Kidney (tissue), 14 donors: ENCODE results near the gene CHPF. TPM values are rescaled to one million over a fixed set of nuclear protein-coding genes. Genes with fewer than 3 reads are reported as not detected.

Experiments used
- DNase-seq, 5 donors: peaks; one replicate each; pipeline ENCODE4 v3.0.0-alpha.2; 2013 to 2020
- FAIRE-seq: peaks from 2 replicates; lab custom pipeline; 2012; peaks lifted over from hg19 to GRCh38; lab: Jason Lieb, UNC
- H3K27ac ChIP-seq, 2 donors: one replicate each; pipeline ENCODE4 v1.7.0; 2013; ENCODE audit warnings: low read depth in 2 of 2, low read length in 2 of 2, inconsistent platforms in 1 of 2
- H3K27me3 ChIP-seq: one replicate; pipeline ENCODE4 v1.7.1; 2013; ENCODE audit warnings: low read length, inconsistent platforms; ENCODE audit not compliant: control insufficient read depth, insufficient read depth
- H3K36me3 ChIP-seq, 3 donors: one replicate each; pipeline versions ENCODE4 v1.7.0 to v1.7.1; 2013; ENCODE audit warnings: low read length in 3 of 3, control low read depth in 1 of 3, inconsistent platforms in 1 of 3; ENCODE audit not compliant: insufficient read depth in 3 of 3, control insufficient read depth in 2 of 3
- H3K4me1 ChIP-seq, 3 donors: one replicate each; pipeline versions ENCODE4 v1.7.0 to v1.7.1; 2013; ENCODE audit warnings: low read length in 3 of 3, inconsistent platforms in 1 of 3, low read depth in 1 of 3; ENCODE audit not compliant: control insufficient read depth in 2 of 3, insufficient read depth in 2 of 3
- H3K4me3 ChIP-seq, 3 donors: one replicate each; pipeline versions ENCODE4 v1.7.0 to v1.8.1; 2013; ENCODE audit warnings: low read length in 3 of 3, control low read depth in 1 of 3, inconsistent platforms in 1 of 3
- H3K9ac ChIP-seq, 3 donors: one replicate each; pipeline versions ENCODE4 v1.7.0 to v1.7.1; 2013; ENCODE audit warnings: low read length in 3 of 3, control low read depth in 1 of 3, inconsistent platforms in 1 of 3
- H3K9me3 ChIP-seq, 3 donors: one replicate each; pipeline versions ENCODE4 v1.7.0 to v1.7.1; 2013; ENCODE audit warnings: low read length in 3 of 3, control low read depth in 1 of 3, inconsistent platforms in 1 of 3; ENCODE audit not compliant: control insufficient read depth in 2 of 3, insufficient read depth in 1 of 3
- intact Hi-C: fragments of 100-400 bp; cut with DNase I; formaldehyde crosslinking; loops from one replicate; pipeline ENCODE4 v1.11.1; 2022
- polyA plus RNA-seq: library from polyadenylated mRNA; stranded (reverse); fragments of 350-450 nt; fragmentation: Illumina TruSeq; extraction: RNeasy Lipid Tissue Mini Kit (QIAGEN cat#74804); gene quantifications from one replicate; pipeline ENCODE4 v1.2.3, GENCODE V29; 2014; ENCODE audit warnings: low read depth, low replicate concordance; ENCODE audit not compliant: insufficient read depth
- total RNA-seq: library from RNA; stranded (reverse); fragmentation: NEBNext Ultra II Directional; extraction: Animal tissue kit (Norgen Biotek cat#: 25700); gene quantifications from one replicate; pipeline ENCODE4 v1.2.1, GENCODE V29; 2021
- TF ChIP-seq, protein P1 (sequence below): IDR thresholded peaks from 3 replicates; pipeline ENCODE4 v1.5.1; 2012; ENCODE audit warnings: mild to moderate bottlenecking, moderate library complexity, borderline replicate concordance; ENCODE audit not compliant: insufficient read depth; ENCODE audit errors: extremely low read depth
- donor health status: control.
- donor health status: control.
- donor health status: control.
- donor health status: control.
- donor health status: control.
- donor health status: DM: yes; HTN: yes; CAD: no.
- donor health status: Normal renal cell carcinoma (clear cell type).

CHPF gene
- total and polyA plus RNA-seq, 2 donors from 2014 or later: 57.3 to 59.5 TPM

GRCh38 chr2:219508444-219508734 is 35.2 kb downstream of the CHPF start:
- H3K4me3 ChIP-seq: no peak overlapping the region

GRCh38 chr2:219507581-219508443 is 35.8 kb downstream of the CHPF start:
- Histone ChIP-seq H3K9ac (no peak overlapping the region), H3K27ac (no peak overlapping the region), H3K36me3 (peaks cover 0 to 7% (median 6%) of the 10 kb centered on the region in 3 donors), H3K4me1 (peaks cover 0 to 4% (median 3%) of the 10 kb centered on the region in 3 donors), H3K9me3 (no peaks in the 10 kb centered on the region), H3K27me3 (no peaks in the 10 kb centered on the region), H3K4me3 (no peak overlapping the region)
- DNase-seq (peak in 1 of 5 donors; percentile 71), FAIRE-seq (no peak)
- intact Hi-C loops: no loop called here
- TF ChIP-seq, protein P1, sequence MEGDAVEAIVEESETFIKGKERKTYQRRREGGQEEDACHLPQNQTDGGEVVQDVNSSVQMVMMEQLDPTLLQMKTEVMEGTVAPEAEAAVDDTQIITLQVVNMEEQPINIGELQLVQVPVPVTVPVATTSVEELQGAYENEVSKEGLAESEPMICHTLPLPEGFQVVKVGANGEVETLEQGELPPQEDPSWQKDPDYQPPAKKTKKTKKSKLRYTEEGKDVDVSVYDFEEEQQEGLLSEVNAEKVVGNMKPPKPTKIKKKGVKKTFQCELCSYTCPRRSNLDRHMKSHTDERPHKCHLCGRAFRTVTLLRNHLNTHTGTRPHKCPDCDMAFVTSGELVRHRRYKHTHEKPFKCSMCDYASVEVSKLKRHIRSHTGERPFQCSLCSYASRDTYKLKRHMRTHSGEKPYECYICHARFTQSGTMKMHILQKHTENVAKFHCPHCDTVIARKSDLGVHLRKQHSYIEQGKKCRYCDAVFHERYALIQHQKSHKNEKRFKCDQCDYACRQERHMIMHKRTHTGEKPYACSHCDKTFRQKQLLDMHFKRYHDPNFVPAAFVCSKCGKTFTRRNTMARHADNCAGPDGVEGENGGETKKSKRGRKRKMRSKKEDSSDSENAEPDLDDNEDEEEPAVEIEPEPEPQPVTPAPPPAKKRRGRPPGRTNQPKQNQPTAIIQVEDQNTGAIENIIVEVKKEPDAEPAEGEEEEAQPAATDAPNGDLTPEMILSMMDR: no peak

More at GRCh38 chr2:219508444-219508734, 35.2 kb downstream of the CHPF start:
- Histone ChIP-seq H3K36me3 (peaks cover 0 to 7% (median 6%) of the 10 kb centered on the region in 3 donors), H3K9ac (no peak overlapping the region), H3K4me1 (peaks cover 0 to 4% (median 3%) of the 10 kb centered on the region in 3 donors), H3K27ac (no peak overlapping the region), H3K27me3 (no peaks in the 10 kb centered on the region), H3K9me3 (no peaks in the 10 kb centered on the region)
- no peak for FAIRE-seq
- intact Hi-C loops: no loop called here
- no peak for DNase-seq
- TF ChIP-seq, protein P1: no peak

DNA sequence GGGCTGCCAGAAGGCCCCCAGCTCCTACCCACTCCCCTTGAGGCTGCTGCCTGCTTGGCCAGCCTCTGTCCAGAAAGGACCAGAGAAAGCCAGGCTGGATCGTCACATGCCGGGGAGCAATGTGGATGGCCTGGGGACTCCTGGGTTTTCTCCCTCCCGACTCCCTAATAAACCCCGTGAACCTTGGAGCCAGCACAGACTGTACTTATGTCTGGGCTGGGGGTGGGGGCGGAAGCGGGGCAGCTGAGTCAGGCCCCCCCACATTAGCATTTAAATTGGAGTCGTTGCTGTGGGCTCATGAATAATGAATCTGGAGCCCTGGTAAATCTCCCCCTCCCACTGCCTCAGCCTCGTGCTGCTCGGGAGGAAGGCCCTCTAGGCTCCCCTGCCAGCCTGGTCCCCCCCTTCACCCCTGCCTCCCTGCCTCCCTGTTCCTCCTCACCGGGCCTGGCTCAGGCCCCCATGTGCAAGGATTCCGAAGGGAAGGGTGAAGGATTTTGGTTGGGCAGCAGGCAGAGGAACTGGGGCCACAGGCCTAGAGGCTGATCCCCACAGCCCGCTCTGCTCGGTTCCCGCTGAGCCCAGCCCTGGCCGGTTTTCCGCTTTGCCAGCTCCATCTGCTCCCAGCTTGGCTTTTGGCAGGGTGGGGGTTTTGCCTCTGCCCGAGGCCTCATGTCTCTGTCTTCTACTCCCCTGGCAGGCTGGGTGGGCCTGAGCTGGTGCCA is 36.6 kb downstream of the CHPF start:
- FAIRE-seq (no peak), DNase-seq (peak in 3 of 5 donors; percentile 28 to 68 (median 65))
- intact Hi-C loops: no loop called here
- H3K4me1 ChIP-seq: peaks cover 0 to 4% (median 3%) of the 10 kb centered on the region in 3 donors
- no peaks in the 10 kb centered on the region for H3K9me3 ChIP-seq
- H3K27me3 ChIP-seq: no peaks in the 10 kb centered on the region
- TF ChIP-seq, protein P1: no peak
- H3K36me3 ChIP-seq: peaks cover 0 to 7% (median 6%) of the 10 kb centered on the region in 3 donors
- no peak overlapping the region for H3K4me3 ChIP-seq
- no peak overlapping the region for H3K9ac ChIP-seq
- H3K27ac ChIP-seq: peak overlapping the region in 1 of 2 donors; percentile 43
